Measurements from ENCODE around the gene SCAND1.

DNA sequence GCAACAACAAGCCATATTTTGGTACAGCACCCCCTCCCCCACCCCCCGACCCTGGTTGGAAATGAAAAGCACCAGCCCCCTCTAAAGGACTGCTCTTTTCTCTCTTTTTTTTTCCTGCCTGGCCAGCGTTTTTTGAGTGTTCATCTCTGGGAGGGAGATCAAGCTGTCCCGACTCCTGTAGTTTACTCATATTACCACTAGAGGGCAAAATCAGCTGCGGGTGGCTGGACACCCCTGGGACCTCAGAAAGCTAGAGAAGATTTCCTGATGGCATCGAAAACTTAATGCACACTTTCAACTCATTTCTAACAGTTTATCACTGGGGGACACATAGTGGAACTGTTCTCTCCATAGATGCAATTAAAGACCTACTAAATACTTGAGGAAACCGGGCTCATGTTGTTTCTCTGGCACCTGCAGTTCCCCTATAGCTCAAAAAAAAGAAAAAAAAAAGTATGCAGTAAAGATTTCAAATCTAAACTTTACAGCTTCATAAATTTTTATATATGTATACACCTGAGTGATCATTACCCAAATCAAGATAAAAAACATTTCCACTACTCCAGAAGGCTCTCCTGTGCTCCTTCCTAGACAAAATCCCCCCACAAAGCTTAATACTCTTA is 38.5 kb upstream of the SCAND1 start:
- TF ChIP-seq POLR2A (IDR thresholded peaks at IDR 0.05), result no peak
- TF ChIP-seq, protein P1, sequence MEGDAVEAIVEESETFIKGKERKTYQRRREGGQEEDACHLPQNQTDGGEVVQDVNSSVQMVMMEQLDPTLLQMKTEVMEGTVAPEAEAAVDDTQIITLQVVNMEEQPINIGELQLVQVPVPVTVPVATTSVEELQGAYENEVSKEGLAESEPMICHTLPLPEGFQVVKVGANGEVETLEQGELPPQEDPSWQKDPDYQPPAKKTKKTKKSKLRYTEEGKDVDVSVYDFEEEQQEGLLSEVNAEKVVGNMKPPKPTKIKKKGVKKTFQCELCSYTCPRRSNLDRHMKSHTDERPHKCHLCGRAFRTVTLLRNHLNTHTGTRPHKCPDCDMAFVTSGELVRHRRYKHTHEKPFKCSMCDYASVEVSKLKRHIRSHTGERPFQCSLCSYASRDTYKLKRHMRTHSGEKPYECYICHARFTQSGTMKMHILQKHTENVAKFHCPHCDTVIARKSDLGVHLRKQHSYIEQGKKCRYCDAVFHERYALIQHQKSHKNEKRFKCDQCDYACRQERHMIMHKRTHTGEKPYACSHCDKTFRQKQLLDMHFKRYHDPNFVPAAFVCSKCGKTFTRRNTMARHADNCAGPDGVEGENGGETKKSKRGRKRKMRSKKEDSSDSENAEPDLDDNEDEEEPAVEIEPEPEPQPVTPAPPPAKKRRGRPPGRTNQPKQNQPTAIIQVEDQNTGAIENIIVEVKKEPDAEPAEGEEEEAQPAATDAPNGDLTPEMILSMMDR (IDR thresholded peaks at IDR 0.05), result peak; percentile 68 to 88 (median 81)

Measured in testis (tissue), 2 donors.